Panc1 (cell line): ENCODE measurements around the gene BRD9.

Source experiments
- CTCF ChIP-seq: fragments of 450-650 bp; IDR thresholded peaks from 2 replicates; pipeline ENCODE4 v1.5.1; 2017; ENCODE audit warnings: mild to moderate bottlenecking
- POLR2AphosphoS5 ChIP-seq: IDR thresholded peaks from 2 replicates; pipeline ENCODE4 v1.6.1; 2012; ENCODE audit warnings: mild to moderate bottlenecking, low read depth, low read length, moderate library complexity

- TF ChIP-seq CTCF (no peak), POLR2AphosphoS5 (no peak)
Measured at GRCh38 chr5:902129-902916, 9.7 kb upstream of the BRD9 start.
